HEK293 (cell line): ENCODE measurements around the gene PGC.

ENCODE experiments used
- CTCF ChIA-PET: fragments of 350-600 bp; formaldehyde crosslinking; extraction: SDS; loops from one replicate; lab custom pipeline; 2021; ENCODE audit warnings: antibody characterized with exemption; lab: Yijun Ruan, JAX
- POLR2A ChIA-PET: fragments of 300-600 bp; formaldehyde crosslinking; extraction: SDS; loops from one replicate; lab custom pipeline; 2020; ENCODE audit warnings: antibody characterized with exemption, inconsistent platforms; lab: Yijun Ruan, JAX
- H3K27ac ChIP-seq: fragments of 200-500 bp; sonication (Bioruptor generic); 2 replicates; pipeline ENCODE4 v1.5.1; 2014; ENCODE audit warnings: low read depth, low read length, control low read depth, inconsistent platforms; ENCODE audit errors: extremely low read depth
- H3K36me3 ChIP-seq, 2 experiments: fragments of 200-500 bp in 1 of 2; sonication (Bioruptor generic) in 1 of 2; 1 replicate in 1 of 2; 2 replicates in 1 of 2; pipeline ENCODE4 v1.5.1; 2014 to 2017; ENCODE audit warnings: inconsistent platforms in 2 of 2, low read length in 2 of 2; ENCODE audit not compliant: control insufficient read depth in 2 of 2, insufficient read depth in 1 of 2
- H3K4me1 ChIP-seq: fragments of 200-500 bp; sonication (Bioruptor generic); 2 replicates; pipeline ENCODE4 v1.5.1; 2014; ENCODE audit warnings: mild to moderate bottlenecking, low read length, inconsistent platforms; ENCODE audit not compliant: control insufficient read depth, insufficient read depth
- H3K4me3 ChIP-seq: 2 replicates; pipeline ENCODE4 v1.5.1; 2011; ENCODE audit warnings: low read depth, mild to moderate bottlenecking, control low read depth, low read length, moderate library complexity
- H3K9me3 ChIP-seq: fragments of 200-500 bp; sonication (Bioruptor generic); 2 replicates; pipeline ENCODE4 v1.5.1; 2014; ENCODE audit warnings: low read depth, low read length, inconsistent platforms; ENCODE audit not compliant: control insufficient read depth, insufficient read depth
- BCL11B ChIP-seq: fragments of 450-650 bp; formaldehyde crosslinking; IDR thresholded peaks from 2 replicates; pipeline ENCODE4 v1.5.1; 2016; ENCODE audit warnings: low read depth, missing biosample characterization, missing genetic modification characterization
- GLI2 ChIP-seq: fragments of 450-650 bp; formaldehyde crosslinking; IDR thresholded peaks from 2 replicates; pipeline ENCODE4; 2017; ENCODE audit warnings: missing biosample characterization, missing genetic modification characterization, low read depth, borderline replicate concordance
- GLI4 ChIP-seq: fragments of 450-650 bp; formaldehyde crosslinking; IDR thresholded peaks from 2 replicates; pipeline ENCODE4 v1.5.1; 2016; ENCODE audit warnings: missing biosample characterization, missing genetic modification characterization
- GLIS2 ChIP-seq: fragments of 450-650 bp; formaldehyde crosslinking; IDR thresholded peaks from 2 replicates; pipeline ENCODE4 v1.5.1; 2016; ENCODE audit warnings: missing biosample characterization, missing genetic modification characterization
- HOXC10 ChIP-seq: sonication (generic); formaldehyde crosslinking; IDR thresholded peaks from 2 replicates; pipeline ENCODE4 v1.8.1; 2023; ENCODE audit warnings: mild to moderate bottlenecking, missing genetic modification reagents
- PBX3 ChIP-seq: sonication (generic); formaldehyde crosslinking; IDR thresholded peaks from 2 replicates; pipeline ENCODE4 v1.8.1; 2022; ENCODE audit warnings: mild to moderate bottlenecking, moderate library complexity, missing genetic modification reagents
- SP3 ChIP-seq: fragments of 450-650 bp; formaldehyde crosslinking; IDR thresholded peaks from 2 replicates; pipeline ENCODE4 v1.5.1; 2016; ENCODE audit warnings: missing biosample characterization, missing genetic modification characterization
- SP7 ChIP-seq: fragments of 450-650 bp; formaldehyde crosslinking; IDR thresholded peaks from 2 replicates; pipeline ENCODE4 v1.5.1; 2016; ENCODE audit warnings: missing biosample characterization, missing genetic modification characterization
- ZBTB20 ChIP-seq: fragments of 450-650 bp; formaldehyde crosslinking; IDR thresholded peaks from 2 replicates; pipeline ENCODE4 v1.5.1; 2016; ENCODE audit warnings: missing biosample characterization, missing genetic modification characterization
- ZBTB48 ChIP-seq: fragments of 450-650 bp; formaldehyde crosslinking; IDR thresholded peaks from 2 replicates; pipeline ENCODE4 v1.5.1; 2016; ENCODE audit warnings: missing biosample characterization, missing genetic modification characterization
- ZEB2 ChIP-seq: fragments of 450-650 bp; formaldehyde crosslinking; IDR thresholded peaks from 2 replicates; pipeline ENCODE4 v1.5.1; 2016; ENCODE audit warnings: missing biosample characterization, missing genetic modification characterization
- ZNF2 ChIP-seq: fragments of 450-650 bp; formaldehyde crosslinking; IDR thresholded peaks from 2 replicates; pipeline ENCODE4 v1.5.1; 2016; ENCODE audit warnings: missing biosample characterization, missing genetic modification characterization
- ZNF223 ChIP-seq: fragments of 450-650 bp; formaldehyde crosslinking; IDR thresholded peaks from 2 replicates; pipeline ENCODE4 v1.5.1; 2016; ENCODE audit warnings: missing biosample characterization, missing genetic modification characterization
- ZNF248 ChIP-seq: fragments of 450-650 bp; formaldehyde crosslinking; IDR thresholded peaks from 2 replicates; pipeline ENCODE4 v1.5.1; 2017; ENCODE audit warnings: missing biosample characterization, missing genetic modification characterization
- ZNF311 ChIP-seq: fragments of 450-650 bp; formaldehyde crosslinking; IDR thresholded peaks from 2 replicates; pipeline ENCODE4 v1.5.1; 2017; ENCODE audit warnings: missing biosample characterization, missing genetic modification characterization, borderline replicate concordance
- ZNF350 ChIP-seq: fragments of 450-650 bp; formaldehyde crosslinking; IDR thresholded peaks from 2 replicates; pipeline ENCODE4 v1.5.0; 2017; ENCODE audit warnings: missing biosample characterization, mild to moderate bottlenecking, missing genetic modification characterization
- ZNF433 ChIP-seq: fragments of 450-650 bp; formaldehyde crosslinking; IDR thresholded peaks from 2 replicates; pipeline ENCODE4 v1.5.1; 2016; ENCODE audit warnings: missing biosample characterization, missing genetic modification characterization, low read depth
- ZNF501 ChIP-seq: fragments of 450-650 bp; formaldehyde crosslinking; IDR thresholded peaks from 2 replicates; pipeline ENCODE4 v1.5.1; 2016; ENCODE audit warnings: missing biosample characterization, missing genetic modification characterization
- ZNF510 ChIP-seq: fragments of 450-650 bp; formaldehyde crosslinking; IDR thresholded peaks from 2 replicates; pipeline ENCODE4 v1.5.1; 2018; ENCODE audit warnings: mild to moderate bottlenecking, missing genetic modification characterization, missing biosample characterization; ENCODE audit not compliant: insufficient replicate concordance
- ZNF610 ChIP-seq: fragments of 450-650 bp; formaldehyde crosslinking; IDR thresholded peaks from 2 replicates; pipeline ENCODE4 v1.5.1; 2016; ENCODE audit warnings: missing biosample characterization, missing genetic modification characterization, borderline replicate concordance
- ZNF621 ChIP-seq: fragments of 450-650 bp; formaldehyde crosslinking; IDR thresholded peaks from 2 replicates; pipeline ENCODE4 v1.5.1; 2017; ENCODE audit warnings: missing biosample characterization, missing genetic modification characterization
- ZNF624 ChIP-seq: fragments of 450-650 bp; formaldehyde crosslinking; IDR thresholded peaks from 2 replicates; pipeline ENCODE4 v1.5.1; 2017; ENCODE audit warnings: missing biosample characterization, missing genetic modification characterization
- ZNF747 ChIP-seq: fragments of 450-650 bp; formaldehyde crosslinking; IDR thresholded peaks from 2 replicates; pipeline ENCODE4 v1.5.1; 2016; ENCODE audit warnings: missing biosample characterization, missing genetic modification characterization
- ZNF843 ChIP-seq: fragments of 450-650 bp; formaldehyde crosslinking; IDR thresholded peaks from 2 replicates; pipeline ENCODE4 v1.5.1; 2016; ENCODE audit warnings: missing biosample characterization, missing genetic modification characterization
- ZSCAN23 ChIP-seq: fragments of 450-650 bp; formaldehyde crosslinking; IDR thresholded peaks from 2 replicates; pipeline ENCODE4 v1.5.1; 2016; ENCODE audit warnings: missing biosample characterization, missing genetic modification characterization
- TF ChIP-seq, protein P1 (sequence below): fragments of 450-650 bp; formaldehyde crosslinking; IDR thresholded peaks from 2 replicates; pipeline ENCODE4 v1.5.1; 2016; ENCODE audit warnings: missing biosample characterization, missing genetic modification characterization, borderline replicate concordance
- TF ChIP-seq, protein P2 (sequence below): fragments of 450-650 bp; formaldehyde crosslinking; optimal IDR thresholded peaks from 2 replicates; pipeline ENCODE3; 2016; ENCODE audit warnings: missing biosample characterization, mild to moderate bottlenecking, missing genetic modification characterization

PGC gene

DNA sequence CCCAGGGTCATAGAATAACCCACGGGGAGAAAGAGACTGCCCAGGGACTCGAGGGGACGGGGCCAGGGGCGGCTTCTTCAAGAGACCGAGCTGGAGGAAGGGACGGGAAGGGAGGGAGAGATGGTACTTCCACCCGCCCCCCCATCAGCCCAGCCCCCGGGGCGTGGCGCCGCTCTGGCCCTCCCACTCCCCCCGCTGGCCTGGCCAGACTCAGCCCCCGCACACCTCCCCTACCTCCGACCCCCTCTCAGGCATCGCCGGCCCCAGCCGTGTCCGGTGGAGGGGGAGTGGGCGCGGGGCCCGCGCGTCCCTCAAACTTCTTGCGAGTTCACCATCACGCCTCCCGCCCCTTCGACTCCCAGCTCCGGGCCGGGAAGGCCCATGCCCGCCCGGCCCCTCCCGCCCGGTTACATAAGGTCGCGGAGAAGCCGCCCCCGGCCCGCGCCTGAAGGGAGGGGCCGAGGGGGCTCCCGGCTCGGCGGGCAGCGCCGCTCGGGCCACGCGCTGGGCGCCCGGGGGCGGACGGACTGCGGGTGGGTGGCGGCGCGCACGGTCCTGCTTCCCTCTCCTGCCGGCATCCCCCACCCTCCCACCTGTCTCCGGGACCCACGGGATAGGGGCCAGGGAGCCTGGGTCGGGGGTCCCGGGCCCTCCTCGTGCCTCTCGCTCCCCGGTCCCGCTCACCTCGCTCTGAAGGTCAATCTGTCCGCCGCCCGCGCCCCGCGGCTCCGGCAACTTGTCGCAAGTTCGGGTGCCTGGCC lies 12.4 kb downstream of the PGC start (continued):
- TF ChIP-seq ZBTB20 (tag by site-specific recombination) = peak; percentile 51; the same call in 1 of the 2 replicates
- TF ChIP-seq ZNF610 (tag by site-specific recombination) = no peak
- no peak for TF ChIP-seq ZNF248 (tag by site-specific recombination)
- no peak for TF ChIP-seq ZNF843
- TF ChIP-seq ZBTB48 (tag by site-specific recombination) = no peak
- TF ChIP-seq, protein P1, sequence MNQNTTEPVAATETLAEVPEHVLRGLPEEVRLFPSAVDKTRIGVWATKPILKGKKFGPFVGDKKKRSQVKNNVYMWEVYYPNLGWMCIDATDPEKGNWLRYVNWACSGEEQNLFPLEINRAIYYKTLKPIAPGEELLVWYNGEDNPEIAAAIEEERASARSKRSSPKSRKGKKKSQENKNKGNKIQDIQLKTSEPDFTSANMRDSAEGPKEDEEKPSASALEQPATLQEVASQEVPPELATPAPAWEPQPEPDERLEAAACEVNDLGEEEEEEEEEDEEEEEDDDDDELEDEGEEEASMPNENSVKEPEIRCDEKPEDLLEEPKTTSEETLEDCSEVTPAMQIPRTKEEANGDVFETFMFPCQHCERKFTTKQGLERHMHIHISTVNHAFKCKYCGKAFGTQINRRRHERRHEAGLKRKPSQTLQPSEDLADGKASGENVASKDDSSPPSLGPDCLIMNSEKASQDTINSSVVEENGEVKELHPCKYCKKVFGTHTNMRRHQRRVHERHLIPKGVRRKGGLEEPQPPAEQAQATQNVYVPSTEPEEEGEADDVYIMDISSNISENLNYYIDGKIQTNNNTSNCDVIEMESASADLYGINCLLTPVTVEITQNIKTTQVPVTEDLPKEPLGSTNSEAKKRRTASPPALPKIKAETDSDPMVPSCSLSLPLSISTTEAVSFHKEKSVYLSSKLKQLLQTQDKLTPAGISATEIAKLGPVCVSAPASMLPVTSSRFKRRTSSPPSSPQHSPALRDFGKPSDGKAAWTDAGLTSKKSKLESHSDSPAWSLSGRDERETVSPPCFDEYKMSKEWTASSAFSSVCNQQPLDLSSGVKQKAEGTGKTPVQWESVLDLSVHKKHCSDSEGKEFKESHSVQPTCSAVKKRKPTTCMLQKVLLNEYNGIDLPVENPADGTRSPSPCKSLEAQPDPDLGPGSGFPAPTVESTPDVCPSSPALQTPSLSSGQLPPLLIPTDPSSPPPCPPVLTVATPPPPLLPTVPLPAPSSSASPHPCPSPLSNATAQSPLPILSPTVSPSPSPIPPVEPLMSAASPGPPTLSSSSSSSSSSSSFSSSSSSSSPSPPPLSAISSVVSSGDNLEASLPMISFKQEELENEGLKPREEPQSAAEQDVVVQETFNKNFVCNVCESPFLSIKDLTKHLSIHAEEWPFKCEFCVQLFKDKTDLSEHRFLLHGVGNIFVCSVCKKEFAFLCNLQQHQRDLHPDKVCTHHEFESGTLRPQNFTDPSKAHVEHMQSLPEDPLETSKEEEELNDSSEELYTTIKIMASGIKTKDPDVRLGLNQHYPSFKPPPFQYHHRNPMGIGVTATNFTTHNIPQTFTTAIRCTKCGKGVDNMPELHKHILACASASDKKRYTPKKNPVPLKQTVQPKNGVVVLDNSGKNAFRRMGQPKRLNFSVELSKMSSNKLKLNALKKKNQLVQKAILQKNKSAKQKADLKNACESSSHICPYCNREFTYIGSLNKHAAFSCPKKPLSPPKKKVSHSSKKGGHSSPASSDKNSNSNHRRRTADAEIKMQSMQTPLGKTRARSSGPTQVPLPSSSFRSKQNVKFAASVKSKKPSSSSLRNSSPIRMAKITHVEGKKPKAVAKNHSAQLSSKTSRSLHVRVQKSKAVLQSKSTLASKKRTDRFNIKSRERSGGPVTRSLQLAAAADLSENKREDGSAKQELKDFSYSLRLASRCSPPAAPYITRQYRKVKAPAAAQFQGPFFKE (tag by site-specific recombination) = no peak
- peak; percentile 83 for TF ChIP-seq ZEB2
- no peak for TF ChIP-seq ZNF624
- TF ChIP-seq ZNF350 (tag by site-specific recombination) = no peak
- TF ChIP-seq ZNF223 (tag by site-specific recombination) = no peak
- no peak for TF ChIP-seq ZNF433 (tag by site-specific recombination)
- TF ChIP-seq ZSCAN23 (tag by site-specific recombination) = 0 out of 2 replicates have a peak, but pooled peaks have one; percentile 21
- TF ChIP-seq, all 188 proteins: peak for 28

- Histone ChIP-seq H3K36me3 (no peaks in the 10 kb centered on the region), H3K4me1 (0 out of 2 replicates have a peak, but pooled peaks cover 3% of the 10 kb centered on the region), H3K4me3 (peak overlapping the region; percentile 58), H3K27ac (peak overlapping the region; percentile 7; the same call in 1 of the 2 replicates), H3K9me3 (no peaks in the 10 kb centered on the region)
- ChIA-PET CTCF (interaction anchor here (0.5 to 6.7 kb wide), 27 partner anchors 9 to 928 kb away, joined by 3 to 51 read pairs (median 3); partner anchors contain the start of genes FRS3 and TOMM6), POLR2A (interaction anchor here (0.6 to 2.1 kb wide), 18 partner anchors 10 to 739 kb away, joined by 3 to 11 read pairs (median 4); partner anchors contain the start of genes CCND3, FRS3 and TOMM6)
- TF ChIP-seq ZEB2 = peak; percentile 67
- TF ChIP-seq PBX3 (CRISPR knock-in tag) = peak; percentile 36
- no peak for TF ChIP-seq ZNF621 (tag by site-specific recombination)
- TF ChIP-seq BCL11B (tag by site-specific recombination) = no peak
- TF ChIP-seq GLIS2 (tag by site-specific recombination) = peak; percentile 92
- TF ChIP-seq GLI2 (tag by site-specific recombination) = no peak
- TF ChIP-seq ZNF747 = no peak
- no peak for TF ChIP-seq ZNF510 (tag by site-specific recombination)
- TF ChIP-seq GLI4 (tag by site-specific recombination) = no peak
- peak; percentile 79 for TF ChIP-seq ZBTB20 (tag by site-specific recombination)
- TF ChIP-seq SP3 = peak; percentile 73
- TF ChIP-seq ZNF501 (tag by site-specific recombination) = no peak
- TF ChIP-seq, protein P2, sequence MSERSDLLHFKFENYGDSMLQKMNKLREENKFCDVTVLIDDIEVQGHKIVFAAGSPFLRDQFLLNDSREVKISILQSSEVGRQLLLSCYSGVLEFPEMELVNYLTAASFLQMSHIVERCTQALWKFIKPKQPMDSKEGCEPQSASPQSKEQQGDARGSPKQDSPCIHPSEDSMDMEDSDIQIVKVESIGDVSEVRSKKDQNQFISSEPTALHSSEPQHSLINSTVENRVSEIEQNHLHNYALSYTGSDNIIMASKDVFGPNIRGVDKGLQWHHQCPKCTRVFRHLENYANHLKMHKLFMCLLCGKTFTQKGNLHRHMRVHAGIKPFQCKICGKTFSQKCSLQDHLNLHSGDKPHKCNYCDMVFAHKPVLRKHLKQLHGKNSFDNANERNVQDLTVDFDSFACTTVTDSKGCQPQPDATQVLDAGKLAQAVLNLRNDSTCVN (tag by site-specific recombination) = peak; percentile 45
- no peak for TF ChIP-seq ZNF311 (tag by site-specific recombination)
- 0 out of 2 replicates have a peak, but pooled peaks have one; percentile 27 for TF ChIP-seq SP7 (tag by site-specific recombination)
- TF ChIP-seq HOXC10 (CRISPR knock-in tag) = 0 out of 2 replicates have a peak, but pooled peaks have one; percentile 38
- TF ChIP-seq ZNF2 (tag by site-specific recombination) = 0 out of 2 replicates have a peak, but pooled peaks have one; percentile 23
These were observed 13.2 kb downstream of the PGC start for GRCh38 chr6:41733707-41734665.
